HG02798 (cell line): ENCODE results near the gene ITPR1.
A peak's percentile ranks its signal among the peaks of the same experiment; 100 is the strongest.

Experiments used
- ATAC-seq: cut with Tn5 transposase; IDR thresholded peaks from one replicate; pipeline ENCODE4 v1.9.1; 2021; ENCODE audit warnings: mild to moderate bottlenecking; ENCODE audit not compliant: unreplicated experiment, poor library complexity

ITPR1 gene

GRCh38 chr3:4629095-4630007 is 136.2 kb downstream of the ITPR1 start:
- ATAC-seq: no peak

GRCh38 chr3:4633078-4634004 is 140.2 kb downstream of the ITPR1 start:
- peak; percentile 72 for ATAC-seq

- ATAC-seq: no peak
Measured at GRCh38 chr3:4634894-4635293, 141.7 kb downstream of the ITPR1 start.

GRCh38 chr3:4637265-4637664 is 144.1 kb downstream of the ITPR1 start:
- ATAC-seq: no peak

GRCh38 chr3:4641863-4642563 is 148.9 kb downstream of the ITPR1 start:
- no peak for ATAC-seq

GRCh38 chr3:4642611-4643010 is 149.5 kb downstream of the ITPR1 start:
- no peak for ATAC-seq

- no peak for ATAC-seq
Measured at GRCh38 chr3:4643904-4644547, 150.9 kb downstream of the ITPR1 start.

GRCh38 chr3:4644951-4645350 is 151.8 kb downstream of the ITPR1 start:
- ATAC-seq: no peak

- no peak for ATAC-seq
Measured at GRCh38 chr3:4645468-4645867, 152.3 kb downstream of the ITPR1 start.

GRCh38 chr3:4647411-4647810 is 154.3 kb downstream of the ITPR1 start:
- ATAC-seq: no peak

GRCh38 chr3:4655145-4656045 is 162.2 kb downstream of the ITPR1 start:
- no peak for ATAC-seq

- no peak for ATAC-seq
Measured at GRCh38 chr3:4656059-4656458, 162.9 kb downstream of the ITPR1 start.

- no peak for ATAC-seq
Measured at GRCh38 chr3:4656626-4657328, 163.6 kb downstream of the ITPR1 start.

- no peak for ATAC-seq
Measured at GRCh38 chr3:4660936-4661335, 167.8 kb downstream of the ITPR1 start.

GRCh38 chr3:4664412-4664811 is 171.3 kb downstream of the ITPR1 start:
- ATAC-seq: no peak

- ATAC-seq: no peak
Measured at GRCh38 chr3:4665197-4665596, 172.0 kb downstream of the ITPR1 start.

GRCh38 chr3:4666071-4666470 is 172.9 kb downstream of the ITPR1 start:
- ATAC-seq: no peak

- ATAC-seq: no peak
Measured at GRCh38 chr3:4670352-4670751, 177.2 kb downstream of the ITPR1 start.
